ENCODE data around the gene GMPS. TPM values are rescaled to one million over a fixed set of nuclear protein-coding genes. Genes with fewer than 3 reads are reported as not detected.

GMPS gene
- total and polyA plus RNA-seq, 2 of the 4 experiments (the other 2 are of a cell fraction) = 33.9 to 52.5 TPM

DNA sequence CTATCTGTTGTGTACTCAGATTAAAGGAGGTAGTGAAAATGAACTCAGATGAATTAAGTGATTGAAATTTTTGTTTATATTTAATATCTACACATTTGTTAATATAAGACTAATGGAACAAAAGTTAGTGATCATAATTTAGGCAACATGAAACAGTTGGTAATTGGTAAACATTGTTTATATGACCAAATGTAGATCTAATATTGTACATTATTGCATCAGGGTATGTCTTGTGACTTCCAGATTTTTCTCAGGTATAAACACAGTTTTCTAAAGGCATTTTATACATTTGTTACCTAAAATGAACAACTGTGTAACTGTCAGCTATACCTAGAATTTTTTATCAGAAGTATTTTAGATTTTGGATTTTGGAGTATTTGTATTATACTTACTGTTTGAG, 14.8 kb downstream of the GMPS start:
- Histone ChIP-seq H4K91ac (ENCODE audit: insufficient read depth, low read depth, low read length) (no peak overlapping the region), H3K18ac (ENCODE audit: low read depth, low read length) (no peak overlapping the region), H3K27ac (ENCODE audit: insufficient read depth, low read length) (no peak overlapping the region), H3K9ac (ENCODE audit: low read depth, low read length) (no peak overlapping the region), H4K8ac (ENCODE audit: low read depth in 2 of 2, low read length in 2 of 2) (no peak overlapping the region), H2AK9ac (replicated peaks; ENCODE audit: low read depth, low read length, poor library complexity) (no peak overlapping the region), H4K20me1 (ENCODE audit: insufficient read depth, low read length) (peaks cover 25% of the 10 kb centered on the region), H3K9me1 (ENCODE audit: insufficient read depth, low read length) (peaks cover 4% of the 10 kb centered on the region; the same call in 1 of the 2 replicates), H3K14ac (replicated peaks; ENCODE audit: low read depth, low read length) (no peak overlapping the region), H2BK5ac (ENCODE audit: low read depth, low read length, poor library complexity, severe bottlenecking) (no peak overlapping the region), H3K4me3 (ENCODE audit: insufficient read depth, low read depth, low read length) (no peak overlapping the region), H4K5ac (ENCODE audit: low read depth, low read length) (no peak overlapping the region), H3K9me3 (ENCODE audit: control insufficient read depth, insufficient read depth, low read length) (no peaks in the 10 kb centered on the region), H3K79me1 (ENCODE audit: low read depth in 1 of 2, low read length in 2 of 2) (peaks cover 0 to 48% of the 10 kb centered on the region in 2 experiments; a peak in 2 of 4 replicates), H3K4ac (ENCODE audit: low read depth, low read length) (no peak overlapping the region), H2AK5ac (ENCODE audit: low read depth, low read length) (no peak overlapping the region), H2BK15ac (ENCODE audit: low read depth, low read length) (no peak overlapping the region), H3K56ac (ENCODE audit: extremely low read depth, insufficient read depth, low read length) (no peak overlapping the region), H2BK120ac (ENCODE audit: low read depth, low read length) (no peak overlapping the region), H2AFZ (replicated peaks; ENCODE audit: low read length, poor library complexity) (no peak overlapping the region), H3K36me3 (ENCODE audit: control insufficient read depth, insufficient read depth, low read length) (no peaks in the 10 kb centered on the region), H3K4me1 (ENCODE audit: control insufficient read depth, insufficient read depth, low read length) (peaks cover 3% of the 10 kb centered on the region), H2BK20ac (ENCODE audit: low read depth, low read length) (no peak overlapping the region), H3K4me2 (ENCODE audit: low read depth, low read length) (no peak overlapping the region), H3K23ac (ENCODE audit: low read depth, low read length) (no peak overlapping the region), H3K27me3 (ENCODE audit: control insufficient read depth, insufficient read depth, low read length) (no peaks in the 10 kb centered on the region)
- intact Hi-C loops (cut with micrococcal nuclease) (no loop called here), in situ Hi-C loops (cut with MboI; ENCODE audit: low sequenced_read_pairs) (no loop called here), dilution Hi-C loops (cut with HindIII; ENCODE audit: low sequenced_read_pairs, unreplicated experiment) (no loop called here)
- TF ChIP-seq BHLHE40 (IDR thresholded peaks at IDR 0.05; ENCODE audit: low read depth, low read length) = no peak
- TF ChIP-seq CEBPB (IDR thresholded peaks at IDR 0.05; ENCODE audit: low read depth, low read length) = no peak
- TF ChIP-seq RCOR1 (IDR thresholded peaks at IDR 0.05; ENCODE audit: insufficient replicate concordance, low read length) = no peak
- TF ChIP-seq RAD21 (IDR thresholded peaks at IDR 0.05; ENCODE audit: low read length) = no peak
- no peak for TF ChIP-seq CTCF (conservative IDR thresholded peaks at IDR 0.05; ENCODE audit: low read depth, low read length)
- TF ChIP-seq FOS (IDR thresholded peaks at IDR 0.05; ENCODE audit: low read depth, low read length) = no peak
- TF ChIP-seq, protein P1, sequence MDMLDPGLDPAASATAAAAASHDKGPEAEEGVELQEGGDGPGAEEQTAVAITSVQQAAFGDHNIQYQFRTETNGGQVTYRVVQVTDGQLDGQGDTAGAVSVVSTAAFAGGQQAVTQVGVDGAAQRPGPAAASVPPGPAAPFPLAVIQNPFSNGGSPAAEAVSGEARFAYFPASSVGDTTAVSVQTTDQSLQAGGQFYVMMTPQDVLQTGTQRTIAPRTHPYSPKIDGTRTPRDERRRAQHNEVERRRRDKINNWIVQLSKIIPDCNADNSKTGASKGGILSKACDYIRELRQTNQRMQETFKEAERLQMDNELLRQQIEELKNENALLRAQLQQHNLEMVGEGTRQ (IDR thresholded peaks at IDR 0.05; ENCODE audit: low read depth, low read length) = no peak
- TF ChIP-seq CHD1 (IDR thresholded peaks at IDR 0.05; ENCODE audit: low read depth, low read length) = no peak
- no peak for TF ChIP-seq SMC3 (IDR thresholded peaks at IDR 0.05; ENCODE audit: low read depth, low read length)
- TF ChIP-seq, protein P2, sequence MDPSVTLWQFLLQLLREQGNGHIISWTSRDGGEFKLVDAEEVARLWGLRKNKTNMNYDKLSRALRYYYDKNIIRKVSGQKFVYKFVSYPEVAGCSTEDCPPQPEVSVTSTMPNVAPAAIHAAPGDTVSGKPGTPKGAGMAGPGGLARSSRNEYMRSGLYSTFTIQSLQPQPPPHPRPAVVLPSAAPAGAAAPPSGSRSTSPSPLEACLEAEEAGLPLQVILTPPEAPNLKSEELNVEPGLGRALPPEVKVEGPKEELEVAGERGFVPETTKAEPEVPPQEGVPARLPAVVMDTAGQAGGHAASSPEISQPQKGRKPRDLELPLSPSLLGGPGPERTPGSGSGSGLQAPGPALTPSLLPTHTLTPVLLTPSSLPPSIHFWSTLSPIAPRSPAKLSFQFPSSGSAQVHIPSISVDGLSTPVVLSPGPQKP (IDR thresholded peaks at IDR 0.05; ENCODE audit: borderline replicate concordance, low read depth, low read length) = no peak
- no peak for TF ChIP-seq POLR2A (IDR thresholded peaks at IDR 0.05; ENCODE audit: low read depth, low read length)
- no peak for TF ChIP-seq MAZ (IDR thresholded peaks at IDR 0.05; ENCODE audit: borderline replicate concordance, low read depth, low read length)
- no peak for TF ChIP-seq MXI1 (IDR thresholded peaks at IDR 0.05; ENCODE audit: borderline replicate concordance, low read depth, low read length)
- no peak for TF ChIP-seq NFE2L2 (IDR thresholded peaks at IDR 0.05; ENCODE audit: low read depth, low read length)
- no peak for TF ChIP-seq RFX5 (IDR thresholded peaks at IDR 0.05; ENCODE audit: low read depth, low read length)
- TF ChIP-seq MAFK (IDR thresholded peaks at IDR 0.05; ENCODE audit: low read depth, low read length) = no peak
- BruUV-seq (replicated peaks) = no TSS peak
- no peak for ATAC-seq (ENCODE audit: low read depth)
- POLR2A ChIA-PET (ENCODE audit: unreplicated experiment) = no interaction called here
- no peak for DNase-seq
- CTCF ChIA-PET = no interaction called here
